Calu3 (cell line): ENCODE measurements around the gene KRTAP3-3. TPM values are rescaled to one million over a fixed set of nuclear protein-coding genes. Genes with fewer than 3 reads are reported as not detected.

Experiments used
- BruUV-seq: library from RNA; stranded (reverse); fragments of 400-500 nt; replicated peaks from 2 replicates; lab custom pipeline; 2021; lab: Mats Ljungman, UMichigan
- CTCF ChIA-PET: fragments of 300-600 bp; sonication (Branson Sonifier 250); formaldehyde crosslinking; loops from one replicate; lab custom pipeline; 2022; ENCODE audit warnings: antibody characterized with exemption; lab: Charles Lee
- DNase-seq: peaks from one replicate; pipeline ENCODE4 v3.0.0; 2022
- H3K27ac Mint-ChIP-seq: one replicate; pipeline ENCODE4 v1.8.0; 2022; ENCODE audit warnings: mixed read lengths; ENCODE audit not compliant: unreplicated experiment
- H3K27me3 Mint-ChIP-seq: one replicate; pipeline ENCODE4 v1.8.0; 2022; ENCODE audit warnings: mixed read lengths; ENCODE audit not compliant: unreplicated experiment
- H3K36me3 Mint-ChIP-seq: one replicate; pipeline ENCODE4 v1.8.0; 2022; ENCODE audit warnings: mild to moderate bottlenecking, moderate library complexity, mixed read lengths; ENCODE audit not compliant: insufficient read depth, unreplicated experiment
- H3K4me1 Mint-ChIP-seq: one replicate; pipeline ENCODE4 v1.8.0; 2022; ENCODE audit warnings: mild to moderate bottlenecking, low read depth, mixed read lengths; ENCODE audit not compliant: unreplicated experiment
- H3K4me3 Mint-ChIP-seq: one replicate; pipeline ENCODE4 v1.8.0; 2022; ENCODE audit warnings: mild to moderate bottlenecking, low read depth, moderate library complexity, mixed read lengths; ENCODE audit not compliant: unreplicated experiment
- H3K9me3 Mint-ChIP-seq: one replicate; pipeline ENCODE4 v1.8.0; 2022; ENCODE audit warnings: low read depth, mixed read lengths; ENCODE audit not compliant: unreplicated experiment
- intact Hi-C: fragments of 100-400 bp; cut with micrococcal nuclease; formaldehyde crosslinking; loops from one replicate; pipeline ENCODE4 v1.10.0; 2022; ENCODE audit not compliant: unreplicated experiment
- total RNA-seq: library from RNA; stranded (reverse); gene quantifications from 2 replicates; pipeline ENCODE4 v1.2.3, GENCODE V29; 2022
- TF ChIP-seq, protein P1 (sequence below): fragments of 200-600 bp; IDR thresholded peaks from one replicate; pipeline ENCODE4 v1.8.0; 2022; ENCODE audit warnings: antibody characterized with exemption; ENCODE audit not compliant: unreplicated experiment

KRTAP3-3 gene
- total RNA-seq, 1 experiment from 2014 or later, result not detected

DNA sequence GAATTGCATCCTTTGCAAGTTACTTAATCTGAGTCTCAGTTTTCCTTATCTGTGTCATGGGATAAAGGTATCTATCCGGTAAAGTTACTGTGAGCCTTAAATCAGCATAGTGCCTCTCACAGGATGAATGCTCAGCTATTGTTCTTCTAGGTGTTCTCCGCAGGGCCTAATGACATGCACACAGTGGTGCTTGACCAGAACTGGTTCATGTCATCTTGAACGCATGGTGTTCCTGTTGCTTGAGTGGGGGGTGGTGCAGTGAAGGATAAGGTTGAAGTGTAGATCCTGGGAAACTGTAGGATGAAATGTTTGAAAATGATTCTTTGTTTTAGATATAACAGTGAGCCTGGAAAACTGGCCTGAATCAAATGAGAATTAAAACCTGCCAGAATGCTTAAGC, 13.8 kb downstream of the KRTAP3-3 start:
- DNase-seq, result no peak
- Mint-ChIP-seq H3K4me1 (peaks cover 11% of the 10 kb centered on the region), H3K27me3 (no peaks in the 10 kb centered on the region), H3K27ac (no peak overlapping the region), H3K36me3 (no peaks in the 10 kb centered on the region), H3K9me3 (no peaks in the 10 kb centered on the region), H3K4me3 (no peak overlapping the region)
- CTCF ChIA-PET, result interaction anchor here (0.8 to 2.5 kb wide), 3 partner anchors 10 to 23 kb away, joined by 3 to 7 read pairs (median 3); partner anchors contain the start of gene KRT39
- BruUV-seq, result no TSS peak
- intact Hi-C loops, result no loop called here
- TF ChIP-seq, protein P1, sequence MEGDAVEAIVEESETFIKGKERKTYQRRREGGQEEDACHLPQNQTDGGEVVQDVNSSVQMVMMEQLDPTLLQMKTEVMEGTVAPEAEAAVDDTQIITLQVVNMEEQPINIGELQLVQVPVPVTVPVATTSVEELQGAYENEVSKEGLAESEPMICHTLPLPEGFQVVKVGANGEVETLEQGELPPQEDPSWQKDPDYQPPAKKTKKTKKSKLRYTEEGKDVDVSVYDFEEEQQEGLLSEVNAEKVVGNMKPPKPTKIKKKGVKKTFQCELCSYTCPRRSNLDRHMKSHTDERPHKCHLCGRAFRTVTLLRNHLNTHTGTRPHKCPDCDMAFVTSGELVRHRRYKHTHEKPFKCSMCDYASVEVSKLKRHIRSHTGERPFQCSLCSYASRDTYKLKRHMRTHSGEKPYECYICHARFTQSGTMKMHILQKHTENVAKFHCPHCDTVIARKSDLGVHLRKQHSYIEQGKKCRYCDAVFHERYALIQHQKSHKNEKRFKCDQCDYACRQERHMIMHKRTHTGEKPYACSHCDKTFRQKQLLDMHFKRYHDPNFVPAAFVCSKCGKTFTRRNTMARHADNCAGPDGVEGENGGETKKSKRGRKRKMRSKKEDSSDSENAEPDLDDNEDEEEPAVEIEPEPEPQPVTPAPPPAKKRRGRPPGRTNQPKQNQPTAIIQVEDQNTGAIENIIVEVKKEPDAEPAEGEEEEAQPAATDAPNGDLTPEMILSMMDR, result no peak

DNA sequence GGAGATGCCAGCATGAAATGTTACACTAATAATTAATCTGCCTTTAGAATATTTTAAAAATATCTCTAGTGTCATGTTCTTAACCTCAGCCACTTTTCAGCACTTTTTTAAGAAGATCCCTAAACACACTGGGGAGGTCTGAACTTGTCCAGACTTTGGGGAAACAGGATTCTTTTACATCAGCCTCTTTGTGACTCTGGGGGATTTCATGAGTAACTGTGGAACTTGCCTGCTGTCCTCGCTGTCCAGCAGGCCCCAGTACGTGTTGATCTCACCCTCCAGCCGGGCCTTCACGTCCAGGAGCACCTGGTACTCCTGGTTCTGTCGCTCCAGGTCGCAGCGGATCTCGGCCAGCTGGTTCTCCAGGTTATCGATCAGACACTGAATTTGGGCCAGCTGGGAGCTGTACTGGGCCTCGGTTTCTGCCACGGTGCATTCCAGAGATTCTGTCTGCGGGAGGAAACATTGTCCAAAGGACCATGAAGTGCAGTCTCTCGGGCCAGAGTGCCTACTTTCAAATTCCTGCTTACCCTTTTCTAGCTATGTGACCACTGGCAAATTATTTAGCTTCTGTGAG, 15.3 kb downstream of the KRTAP3-3 start:
- H3K27me3 Mint-ChIP-seq, result no peaks in the 10 kb centered on the region
- H3K9me3 Mint-ChIP-seq, result no peaks in the 10 kb centered on the region
- peaks cover 11% of the 10 kb centered on the region for H3K4me1 Mint-ChIP-seq
- DNase-seq, result no peak
- H3K4me3 Mint-ChIP-seq, result no peak overlapping the region
- H3K27ac Mint-ChIP-seq, result no peak overlapping the region
- no TSS peak for BruUV-seq
- intact Hi-C loops, result no loop called here
- TF ChIP-seq, protein P1, result no peak
- CTCF ChIA-PET, result interaction anchor here (0.8 to 2.5 kb wide), 4 partner anchors 12 to 363 kb away, joined by 3 to 7 read pairs (median 4); partner anchors contain the start of gene KRT39
- no peaks in the 10 kb centered on the region for H3K36me3 Mint-ChIP-seq

DNA sequence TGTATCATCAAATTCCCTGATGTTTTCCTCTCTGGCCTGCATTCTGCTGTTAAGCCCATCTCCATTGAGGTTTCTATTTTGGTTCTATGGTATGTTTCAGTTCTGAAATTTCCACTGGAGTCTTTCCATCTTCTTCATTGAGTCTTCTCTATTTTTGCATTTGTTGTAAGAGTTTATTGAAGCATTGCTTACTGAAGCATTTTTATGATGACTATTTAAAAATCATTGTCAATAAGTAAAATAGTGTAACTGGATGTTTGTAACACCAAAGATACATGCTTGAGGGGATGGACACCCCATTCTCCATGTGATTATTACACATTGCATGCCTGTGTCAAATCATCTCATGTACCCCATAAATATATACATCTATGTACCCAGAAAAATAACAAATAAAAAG, 18.4 kb downstream of the KRTAP3-3 start:
- no peak overlapping the region for H3K4me3 Mint-ChIP-seq
- no peaks in the 10 kb centered on the region for H3K27me3 Mint-ChIP-seq
- H3K36me3 Mint-ChIP-seq, result no peaks in the 10 kb centered on the region
- BruUV-seq, result no TSS peak
- CTCF ChIA-PET, result no interaction called here
- no peak for DNase-seq
- no peak overlapping the region for H3K27ac Mint-ChIP-seq
- TF ChIP-seq, protein P1, result no peak
- peaks cover 25% of the 10 kb centered on the region for H3K4me1 Mint-ChIP-seq
- intact Hi-C loops, result no loop called here
- no peaks in the 10 kb centered on the region for H3K9me3 Mint-ChIP-seq

DNA sequence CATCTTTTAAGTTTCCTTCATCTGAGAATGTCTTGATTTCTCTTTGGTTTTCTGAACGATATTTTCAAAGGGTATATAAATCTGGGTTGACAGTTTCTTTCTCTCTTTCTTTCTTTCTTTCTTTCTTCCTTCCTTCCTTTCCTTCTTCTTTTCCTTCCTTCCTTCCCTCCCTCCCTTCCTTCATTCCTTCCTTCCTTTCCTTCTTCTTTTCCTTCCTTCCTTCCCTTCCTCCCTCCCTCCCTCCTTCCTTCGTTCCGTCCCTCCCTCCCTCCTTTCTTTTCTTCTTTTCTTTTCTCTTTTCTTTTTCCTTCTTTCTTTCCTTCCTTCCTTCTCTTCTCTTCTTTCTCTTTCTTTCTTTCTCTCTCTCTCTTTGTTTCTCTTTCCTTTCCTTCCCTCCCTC, 19.6 kb downstream of the KRTAP3-3 start:
- Mint-ChIP-seq H3K27ac (no peak overlapping the region), H3K4me1 (peaks cover 25% of the 10 kb centered on the region), H3K27me3 (no peaks in the 10 kb centered on the region), H3K4me3 (no peak overlapping the region), H3K36me3 (no peaks in the 10 kb centered on the region), H3K9me3 (no peaks in the 10 kb centered on the region)
- intact Hi-C loops, result no loop called here
- TF ChIP-seq, protein P1, result no peak
- BruUV-seq, result no TSS peak
- CTCF ChIA-PET, result no interaction called here
- no peak for DNase-seq
